Measurements from ENCODE around the gene MYO5B.

GRCh38 chr18:50170004-50170403 is 24.9 kb downstream of the MYO5B start:
- TF ChIP-seq MYC (IDR thresholded peaks at IDR 0.05; ENCODE audit: low read depth, low read length) (no peak), MYC (CRISPR knock-in tag; IDR thresholded peaks at IDR 0.05; ENCODE audit: borderline replicate concordance, low read depth) (no peak), ZFX (CRISPR knock-in tag; IDR thresholded peaks at IDR 0.05) (no peak)
